ENCODE data around the gene MAMLD1. TPM values are rescaled to one million over a fixed set of nuclear protein-coding genes. Genes with fewer than 3 reads are reported as not detected.

MAMLD1 gene
- polyA plus RNA-seq, 1 donor (not counting 4 experiments of a cell fraction or from before 2014, with no cell fraction given): 0.98 TPM

- H3K4me2 ChIP-seq (ENCODE audit: control insufficient read depth, extremely low read depth, insufficient read depth, low read depth, low read length): no peak overlapping the region
- H2AFZ ChIP-seq (ENCODE audit: control insufficient read depth, low read length): no peak overlapping the region
- no peaks in the 10 kb centered on the region for H3K9me3 ChIP-seq (ENCODE audit: control insufficient read depth, low read depth, low read length)
- no peaks in the 10 kb centered on the region for H3K36me3 ChIP-seq (ENCODE audit: control insufficient read depth in 2 of 2, extremely low read depth in 1 of 2, insufficient read depth in 2 of 2, low read length in 2 of 2)
- H3K4me3 ChIP-seq (ENCODE audit: control insufficient read depth in 2 of 3, extremely low read depth in 1 of 3, insufficient read depth in 2 of 3, low read depth in 1 of 3, low read length in 3 of 3): no peak overlapping the region
- no peaks in the 10 kb centered on the region for H3K79me2 ChIP-seq (ENCODE audit: control insufficient read depth, insufficient read depth, low read length)
- TF ChIP-seq CTCF (optimal IDR thresholded peaks at IDR 0.05 in 1 of 3, IDR thresholded peaks at IDR 0.05 in 1 of 3, conservative IDR thresholded peaks at IDR 0.05 in 1 of 3; ENCODE audit: extremely low read depth in 1 of 3, insufficient read depth in 2 of 3, low read length in 3 of 3): no peak
- TF ChIP-seq EZH2 (IDR thresholded peaks at IDR 0.05; ENCODE audit: low read length): no peak
- H3K27me3 ChIP-seq (ENCODE audit: control insufficient read depth, extremely low read depth, insufficient read depth, low read length): no peaks in the 10 kb centered on the region
- no peaks in the 10 kb centered on the region for H4K20me1 ChIP-seq (ENCODE audit: control insufficient read depth, extremely low read depth, insufficient read depth, low read length)
- H3K27ac ChIP-seq (ENCODE audit: control insufficient read depth, insufficient read depth, low read length): no peak overlapping the region
- no peak for FAIRE-seq
- DNase-seq (ENCODE audit: low read depth, low spot score): no peak
- dilution Hi-C loops (cut with MboI; ENCODE audit: extremely low pct_ligation_motif_present, low sequenced_read_pairs): no loop called here
- no peaks in the 10 kb centered on the region for H3K9me1 ChIP-seq (ENCODE audit: control insufficient read depth, extremely low read depth, insufficient read depth, low read length)
- no peak overlapping the region for H3K9ac ChIP-seq (ENCODE audit: control insufficient read depth, extremely low read depth, insufficient read depth, low read length)
- H3K4me1 ChIP-seq (ENCODE audit: control insufficient read depth, extremely low read depth, insufficient read depth, low read length): peaks cover 11% of the 10 kb centered on the region
These were observed 141.5 kb downstream of the MAMLD1 start for GRCh38 chrX:150504397-150505182.

- Histone ChIP-seq H3K4me2 (ENCODE audit: control insufficient read depth, extremely low read depth, insufficient read depth, low read depth, low read length) (no peak overlapping the region), H3K79me2 (ENCODE audit: control insufficient read depth, insufficient read depth, low read length) (no peaks in the 10 kb centered on the region), H4K20me1 (ENCODE audit: control insufficient read depth, extremely low read depth, insufficient read depth, low read length) (no peaks in the 10 kb centered on the region), H3K9me1 (ENCODE audit: control insufficient read depth, extremely low read depth, insufficient read depth, low read length) (no peaks in the 10 kb centered on the region), H2AFZ (ENCODE audit: control insufficient read depth, low read length) (no peak overlapping the region), H3K9ac (ENCODE audit: control insufficient read depth, extremely low read depth, insufficient read depth, low read length) (no peak overlapping the region), H3K4me3 (ENCODE audit: control insufficient read depth in 2 of 3, extremely low read depth in 1 of 3, insufficient read depth in 2 of 3, low read depth in 1 of 3, low read length in 3 of 3) (no peak overlapping the region), H3K36me3 (ENCODE audit: control insufficient read depth in 2 of 2, extremely low read depth in 1 of 2, insufficient read depth in 2 of 2, low read length in 2 of 2) (no peaks in the 10 kb centered on the region), H3K9me3 (ENCODE audit: control insufficient read depth, low read depth, low read length) (no peaks in the 10 kb centered on the region), H3K4me1 (ENCODE audit: control insufficient read depth, extremely low read depth, insufficient read depth, low read length) (peaks cover 11% of the 10 kb centered on the region), H3K27me3 (ENCODE audit: control insufficient read depth, extremely low read depth, insufficient read depth, low read length) (no peaks in the 10 kb centered on the region), H3K27ac (ENCODE audit: control insufficient read depth, insufficient read depth, low read length) (no peak overlapping the region)
- DNase-seq (ENCODE audit: low read depth, low spot score) (no peak), FAIRE-seq (no peak)
- TF ChIP-seq CTCF (optimal IDR thresholded peaks at IDR 0.05 in 1 of 3, IDR thresholded peaks at IDR 0.05 in 1 of 3, conservative IDR thresholded peaks at IDR 0.05 in 1 of 3; ENCODE audit: extremely low read depth in 1 of 3, insufficient read depth in 2 of 3, low read length in 3 of 3) (no peak), EZH2 (IDR thresholded peaks at IDR 0.05; ENCODE audit: low read length) (no peak)
- dilution Hi-C loops (cut with MboI; ENCODE audit: extremely low pct_ligation_motif_present, low sequenced_read_pairs): no loop called here
These were observed 142.9 kb downstream of the MAMLD1 start for GRCh38 chrX:150506020-150506419.

All from keratinocyte (primary cell).